Measurements from ENCODE around the gene CALML6. TPM values are rescaled to one million over a fixed set of nuclear protein-coding genes. Genes with fewer than 3 reads are reported as not detected.

CALML6 gene
- total and polyA plus RNA-seq, 10 of the 15 experiments (the other 5 are each of a cell fraction or from before 2014, with no cell fraction given): 0.07 to 1.3 (median 0.21) TPM; not detected in 5

DNA sequence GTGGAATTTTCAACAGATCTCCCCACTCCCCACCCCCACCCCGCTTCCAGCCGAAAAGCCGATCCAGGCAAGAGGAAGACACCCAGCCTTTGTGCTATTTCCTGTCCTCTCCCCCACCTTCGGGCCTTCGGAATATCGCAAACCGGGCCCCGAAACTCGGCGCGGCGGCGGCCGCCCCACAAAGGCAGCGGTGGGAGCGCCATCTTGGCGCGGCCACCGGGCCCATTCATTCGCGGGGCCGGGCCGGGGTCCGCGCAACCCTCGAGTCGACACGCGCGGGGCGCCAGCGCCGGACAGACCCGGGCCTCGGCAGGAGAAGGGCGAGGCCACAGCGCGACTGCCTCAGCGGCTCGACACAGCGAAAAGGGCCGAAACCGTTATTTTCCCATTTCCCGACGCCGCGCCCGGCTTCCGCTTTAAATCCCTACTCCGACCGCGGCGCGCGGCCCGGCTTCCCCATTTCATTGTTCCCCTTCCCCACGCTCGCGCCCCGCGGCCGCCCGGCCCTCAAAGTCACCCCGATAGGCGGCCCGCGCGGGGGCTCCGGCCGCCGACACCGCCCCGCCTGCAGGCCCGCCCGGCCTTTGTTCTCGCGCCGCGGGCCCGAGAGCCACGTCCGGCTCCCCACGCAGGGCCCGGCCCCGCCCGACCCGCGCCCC is 25.1 kb upstream of the CALML6 start (continued):
- no peak for TF ChIP-seq MYC (IDR thresholded peaks at IDR 0.05; ENCODE audit: insufficient read depth, insufficient read length, insufficient replicate concordance, low read length, severe bottlenecking)
- TF ChIP-seq EED (IDR thresholded peaks at IDR 0.05; ENCODE audit: low read depth): 0 out of 2 replicates have a peak, but pooled peaks have one; percentile 5
- peak; percentile 62 for TF ChIP-seq BACH1 (IDR thresholded peaks at IDR 0.05; ENCODE audit: borderline replicate concordance)
- no peak for TF ChIP-seq HCFC1 (IDR thresholded peaks at IDR 0.05; ENCODE audit: low read length)
- no peak for TF ChIP-seq ZNF217 (IDR thresholded peaks at IDR 0.05)
- peak; percentile 89 for TF ChIP-seq GATAD2B (conservative IDR thresholded peaks at IDR 0.05; ENCODE audit: low read depth)
- TF ChIP-seq HDAC2 (IDR thresholded peaks at IDR 0.05): no peak
- no peak for TF ChIP-seq ZNF384 (IDR thresholded peaks at IDR 0.05; ENCODE audit: borderline replicate concordance, low read depth, low read length)
- no peak for TF ChIP-seq TCF7 (IDR thresholded peaks at IDR 0.05; ENCODE audit: borderline replicate concordance)
- TF ChIP-seq POU2F2 (IDR thresholded peaks at IDR 0.05; ENCODE audit: borderline replicate concordance, low read depth, low read length): no peak; the same call in 2 of the 3 replicates
- TF ChIP-seq CHD1 (IDR thresholded peaks at IDR 0.05; ENCODE audit: low read depth, low read length): no peak; the same call in 1 of the 2 replicates
- no peak for TF ChIP-seq SUPT20H (IDR thresholded peaks at IDR 0.05; ENCODE audit: borderline replicate concordance, control insufficient read depth, low read depth, low read length)
- TF ChIP-seq BHLHE40 (IDR thresholded peaks at IDR 0.05; ENCODE audit: borderline replicate concordance in 1 of 2, low read depth in 2 of 2, low read length in 1 of 2): 0 out of 4 replicates have a peak, but pooled peaks of 1 of the 2 experiments have one; percentile 20
- TF ChIP-seq, protein P1, sequence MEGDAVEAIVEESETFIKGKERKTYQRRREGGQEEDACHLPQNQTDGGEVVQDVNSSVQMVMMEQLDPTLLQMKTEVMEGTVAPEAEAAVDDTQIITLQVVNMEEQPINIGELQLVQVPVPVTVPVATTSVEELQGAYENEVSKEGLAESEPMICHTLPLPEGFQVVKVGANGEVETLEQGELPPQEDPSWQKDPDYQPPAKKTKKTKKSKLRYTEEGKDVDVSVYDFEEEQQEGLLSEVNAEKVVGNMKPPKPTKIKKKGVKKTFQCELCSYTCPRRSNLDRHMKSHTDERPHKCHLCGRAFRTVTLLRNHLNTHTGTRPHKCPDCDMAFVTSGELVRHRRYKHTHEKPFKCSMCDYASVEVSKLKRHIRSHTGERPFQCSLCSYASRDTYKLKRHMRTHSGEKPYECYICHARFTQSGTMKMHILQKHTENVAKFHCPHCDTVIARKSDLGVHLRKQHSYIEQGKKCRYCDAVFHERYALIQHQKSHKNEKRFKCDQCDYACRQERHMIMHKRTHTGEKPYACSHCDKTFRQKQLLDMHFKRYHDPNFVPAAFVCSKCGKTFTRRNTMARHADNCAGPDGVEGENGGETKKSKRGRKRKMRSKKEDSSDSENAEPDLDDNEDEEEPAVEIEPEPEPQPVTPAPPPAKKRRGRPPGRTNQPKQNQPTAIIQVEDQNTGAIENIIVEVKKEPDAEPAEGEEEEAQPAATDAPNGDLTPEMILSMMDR (IDR thresholded peaks at IDR 0.05 in 2 of 3, conservative IDR thresholded peaks at IDR 0.05 in 1 of 3; ENCODE audit: control insufficient read depth in 2 of 3, extremely low read depth in 1 of 3, insufficient read depth in 1 of 3, low read depth in 3 of 3, low read length in 3 of 3): no peak
- TF ChIP-seq, protein P2, sequence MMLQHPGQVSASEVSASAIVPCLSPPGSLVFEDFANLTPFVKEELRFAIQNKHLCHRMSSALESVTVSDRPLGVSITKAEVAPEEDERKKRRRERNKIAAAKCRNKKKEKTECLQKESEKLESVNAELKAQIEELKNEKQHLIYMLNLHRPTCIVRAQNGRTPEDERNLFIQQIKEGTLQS (IDR thresholded peaks at IDR 0.05; ENCODE audit: borderline replicate concordance, extremely low read depth, low read depth, low read length): no peak
- TF ChIP-seq ZBED1 (IDR thresholded peaks at IDR 0.05; ENCODE audit: borderline replicate concordance): no peak
- no peak for TF ChIP-seq HDGF (IDR thresholded peaks at IDR 0.05)
- peak; percentile 47 for TF ChIP-seq SIN3A (IDR thresholded peaks at IDR 0.05; ENCODE audit: low read depth, low read length)
- TF ChIP-seq PAX8 (IDR thresholded peaks at IDR 0.05): no peak
- TF ChIP-seq NFIC (IDR thresholded peaks at IDR 0.05; ENCODE audit: low read depth, low read length): no peak
- no peak for TF ChIP-seq RBBP5 (conservative IDR thresholded peaks at IDR 0.05)
- TF ChIP-seq IKZF1 (conservative IDR thresholded peaks at IDR 0.05): peak; percentile 82
- TF ChIP-seq SREBF2 (IDR thresholded peaks at IDR 0.05; ENCODE audit: low read length): no peak
- no peak for TF ChIP-seq ZNF622 (IDR thresholded peaks at IDR 0.05)
- TF ChIP-seq, protein P3, sequence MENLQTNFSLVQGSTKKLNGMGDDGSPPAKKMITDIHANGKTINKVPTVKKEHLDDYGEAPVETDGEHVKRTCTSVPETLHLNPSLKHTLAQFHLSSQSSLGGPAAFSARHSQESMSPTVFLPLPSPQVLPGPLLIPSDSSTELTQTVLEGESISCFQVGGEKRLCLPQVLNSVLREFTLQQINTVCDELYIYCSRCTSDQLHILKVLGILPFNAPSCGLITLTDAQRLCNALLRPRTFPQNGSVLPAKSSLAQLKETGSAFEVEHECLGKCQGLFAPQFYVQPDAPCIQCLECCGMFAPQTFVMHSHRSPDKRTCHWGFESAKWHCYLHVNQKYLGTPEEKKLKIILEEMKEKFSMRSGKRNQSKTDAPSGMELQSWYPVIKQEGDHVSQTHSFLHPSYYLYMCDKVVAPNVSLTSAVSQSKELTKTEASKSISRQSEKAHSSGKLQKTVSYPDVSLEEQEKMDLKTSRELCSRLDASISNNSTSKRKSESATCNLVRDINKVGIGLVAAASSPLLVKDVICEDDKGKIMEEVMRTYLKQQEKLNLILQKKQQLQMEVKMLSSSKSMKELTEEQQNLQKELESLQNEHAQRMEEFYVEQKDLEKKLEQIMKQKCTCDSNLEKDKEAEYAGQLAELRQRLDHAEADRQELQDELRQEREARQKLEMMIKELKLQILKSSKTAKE (IDR thresholded peaks at IDR 0.05; ENCODE audit: low read depth, poor library complexity, severe bottlenecking): no peak
- TF ChIP-seq FOS (IDR thresholded peaks at IDR 0.05; ENCODE audit: borderline replicate concordance, extremely low read depth, insufficient read length): no peak
- TF ChIP-seq, protein P4, sequence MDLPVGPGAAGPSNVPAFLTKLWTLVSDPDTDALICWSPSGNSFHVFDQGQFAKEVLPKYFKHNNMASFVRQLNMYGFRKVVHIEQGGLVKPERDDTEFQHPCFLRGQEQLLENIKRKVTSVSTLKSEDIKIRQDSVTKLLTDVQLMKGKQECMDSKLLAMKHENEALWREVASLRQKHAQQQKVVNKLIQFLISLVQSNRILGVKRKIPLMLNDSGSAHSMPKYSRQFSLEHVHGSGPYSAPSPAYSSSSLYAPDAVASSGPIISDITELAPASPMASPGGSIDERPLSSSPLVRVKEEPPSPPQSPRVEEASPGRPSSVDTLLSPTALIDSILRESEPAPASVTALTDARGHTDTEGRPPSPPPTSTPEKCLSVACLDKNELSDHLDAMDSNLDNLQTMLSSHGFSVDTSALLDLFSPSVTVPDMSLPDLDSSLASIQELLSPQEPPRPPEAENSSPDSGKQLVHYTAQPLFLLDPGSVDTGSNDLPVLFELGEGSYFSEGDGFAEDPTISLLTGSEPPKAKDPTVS (IDR thresholded peaks at IDR 0.05; ENCODE audit: low read depth, low read length): no peak

Measured in GM12878 (cell line).